Measurements from ENCODE around the gene MAPK12.

- TF ChIP-seq REST (IDR thresholded peaks at IDR 0.05; ENCODE audit: low read depth), result no peak
- no peak for TF ChIP-seq EZH2 (IDR thresholded peaks at IDR 0.05)
- TF ChIP-seq RAD21 (IDR thresholded peaks at IDR 0.05; ENCODE audit: low read depth), result no peak
- no peak for TF ChIP-seq MAX (IDR thresholded peaks at IDR 0.05)
- TF ChIP-seq EZH2phosphoT487 (IDR thresholded peaks at IDR 0.05; ENCODE audit: borderline replicate concordance), result no peak
Observed at GRCh38 chr22:50296658-50297490, 35.4 kb upstream of the MAPK12 start.
